22Rv1 (cell line): ENCODE results near the gene FBXO31.

Experiments used
- H3K27ac ChIP-seq: fragments of 450-650 bp; 2 replicates; pipeline ENCODE4 v1.5.1; 2017
- CTCF ChIP-seq: fragments of 450-650 bp; IDR thresholded peaks from 2 replicates; pipeline ENCODE4 v1.5.1; 2017; ENCODE audit warnings: mild to moderate bottlenecking
- ZFX ChIP-seq: fragments of 450-650 bp; IDR thresholded peaks from 2 replicates; pipeline ENCODE4 v1.6.1; 2017; ENCODE audit warnings: antibody characterized with exemption, borderline replicate concordance

FBXO31 gene

GRCh38 chr16:87422106-87422505, 38.5 kb upstream of the FBXO31 start:
- H3K27ac ChIP-seq, result no peak overlapping the region
- TF ChIP-seq ZFX (no peak), CTCF (no peak)

GRCh38 chr16:87421003-87421912, 37.7 kb upstream of the FBXO31 start:
- H3K27ac ChIP-seq, result no peak overlapping the region
- TF ChIP-seq ZFX (no peak), CTCF (peak; percentile 25; the same call in 1 of the 2 replicates)

- H3K27ac ChIP-seq, result no peak overlapping the region
- TF ChIP-seq ZFX, result no peak
- peak; percentile 56 for TF ChIP-seq CTCF
These were observed 36.7 kb upstream of the FBXO31 start for GRCh38 chr16:87420026-87421002.

GRCh38 chr16:87418644-87419043, 35.1 kb upstream of the FBXO31 start:
- no peak for TF ChIP-seq ZFX
- no peak for TF ChIP-seq CTCF
- H3K27ac ChIP-seq, result no peak overlapping the region

- no peak for TF ChIP-seq CTCF
- no peak for TF ChIP-seq ZFX
- no peak overlapping the region for H3K27ac ChIP-seq
These were observed 34.6 kb upstream of the FBXO31 start for GRCh38 chr16:87418216-87418615.

- no peak for TF ChIP-seq CTCF
- no peak for TF ChIP-seq ZFX
- no peak overlapping the region for H3K27ac ChIP-seq
These were observed 33.9 kb upstream of the FBXO31 start for GRCh38 chr16:87417528-87417910.
